ENCODE data around the gene CCL15. TPM values are rescaled to one million over a fixed set of nuclear protein-coding genes. Genes with fewer than 3 reads are reported as not detected.
A peak's percentile ranks its signal among the peaks of the same experiment; 100 is the strongest.
"Not testable (repeated sequence)": the region's sequence is repeated elsewhere in the genome, so short reads cannot be mapped to it uniquely, and the experiment has no call there.

CCL15 gene
- total RNA-seq, 1 donor from 2014 or later = not detected

DNA sequence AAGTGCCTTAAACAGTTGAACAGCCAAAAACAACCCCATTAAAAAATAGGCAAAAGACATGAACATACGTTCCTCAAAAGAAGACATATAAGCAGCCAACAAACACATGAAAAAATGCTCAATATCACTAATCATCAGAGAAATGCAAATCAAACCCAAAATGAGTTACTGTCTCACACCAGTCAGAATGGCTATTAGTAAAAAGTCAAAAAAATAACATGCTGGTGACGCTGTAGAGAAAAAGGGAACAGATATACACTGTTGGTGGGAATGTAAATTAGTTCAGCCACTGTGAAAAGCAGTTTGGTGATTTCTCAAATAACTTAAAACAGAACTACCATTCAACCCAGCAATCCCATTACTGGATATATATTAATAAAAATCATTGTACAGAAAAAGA lies 6.0 kb downstream of the CCL15 start:
- not testable (repeated sequence) for DNase-seq (ENCODE audit: low read depth in 2 of 2)

DNA sequence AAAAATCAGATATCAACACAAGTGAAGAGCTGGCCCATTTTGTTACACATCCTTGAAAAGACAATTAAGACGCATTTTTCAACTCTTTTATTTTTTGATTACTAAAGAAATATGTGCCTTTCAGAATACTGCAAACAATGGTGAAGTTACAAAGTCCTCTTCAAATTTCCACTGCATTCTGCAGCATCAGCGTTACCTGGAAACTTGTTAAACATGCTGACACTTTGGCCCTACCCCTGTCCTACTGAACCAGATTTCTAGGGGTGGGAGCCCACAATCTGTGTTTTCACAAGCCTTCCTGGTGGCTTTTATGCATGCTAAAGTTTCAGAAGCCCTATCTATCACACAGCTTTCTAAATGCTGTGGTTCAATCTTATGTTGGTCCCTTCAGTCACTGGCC lies 10.3 kb downstream of the CCL15 start:
- no peak for DNase-seq (ENCODE audit: low read depth in 2 of 2)

DNA sequence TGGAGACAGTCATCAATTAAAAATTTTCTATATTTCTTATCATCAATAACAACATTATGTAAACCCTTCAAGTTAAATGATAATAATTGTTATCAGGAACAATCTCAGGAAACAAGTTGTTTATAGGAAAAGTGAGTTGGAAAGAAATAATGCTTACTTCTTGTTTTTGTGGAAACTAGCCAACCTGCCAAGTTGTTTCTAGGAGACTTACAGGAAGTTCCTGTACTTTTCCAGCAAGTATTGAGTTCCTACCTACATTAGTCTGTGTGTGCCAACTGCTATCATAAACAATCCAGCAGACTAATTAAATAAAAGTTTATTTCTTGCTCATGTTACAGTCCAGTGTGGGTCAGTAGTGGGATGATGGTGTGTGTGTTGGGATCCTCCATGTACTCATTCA lies 13.2 kb downstream of the CCL15 start:
- peak in 1 of 2 donors; percentile 88 for DNase-seq (ENCODE audit: low read depth in 2 of 2)

DNA sequence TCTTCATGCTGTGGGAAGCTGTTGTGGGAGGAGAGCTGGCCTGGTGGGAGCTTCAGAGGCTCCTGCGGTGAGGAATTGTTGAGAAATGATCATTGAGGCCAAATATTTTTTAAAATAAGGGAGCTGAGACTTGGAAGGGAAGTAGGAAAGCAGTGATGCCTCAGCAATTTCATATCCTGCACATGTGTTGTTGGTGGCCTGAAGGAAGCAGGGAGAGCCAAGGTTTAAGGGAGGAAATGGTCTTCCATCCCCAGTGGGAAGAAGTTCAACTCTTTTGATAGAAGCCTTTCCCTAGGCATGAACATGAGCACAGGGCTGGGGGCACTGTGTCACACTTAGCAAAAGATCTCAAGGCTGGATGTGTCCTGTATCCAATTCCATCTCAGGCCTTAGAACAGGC lies 14.7 kb downstream of the CCL15 start, which contains the start of gene CCL14:
Gene CCL14, minus strand, starts transcription at position 87 of the 400 bp plus-strand sequence. Its CDS starts 80 bp downstream, at position 7.
- peak in 1 of 2 donors; percentile 56 for DNase-seq (ENCODE audit: low read depth in 2 of 2)

DNA sequence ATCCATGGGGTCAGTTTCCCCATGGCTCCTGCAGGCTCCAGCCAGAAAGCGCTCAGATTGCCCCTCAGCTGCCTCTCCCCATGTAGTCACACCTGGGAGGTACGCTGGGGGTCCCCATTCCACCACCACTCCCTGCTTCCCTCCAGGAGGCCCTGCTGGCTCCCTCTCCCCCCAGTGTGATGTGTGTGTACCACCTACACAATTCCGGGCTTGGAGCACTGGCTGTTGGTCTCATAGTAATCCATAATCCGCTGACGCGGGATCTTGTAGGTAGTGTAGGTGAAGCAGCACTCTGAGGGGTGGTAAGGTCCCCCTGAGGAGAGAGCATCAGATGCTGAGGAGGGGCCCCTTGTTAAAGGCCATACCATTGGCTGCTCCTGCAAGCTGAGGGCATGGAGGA lies 17.2 kb downstream of the CCL15 start:
- DNase-seq (ENCODE audit: low read depth in 2 of 2) = no peak

DNA sequence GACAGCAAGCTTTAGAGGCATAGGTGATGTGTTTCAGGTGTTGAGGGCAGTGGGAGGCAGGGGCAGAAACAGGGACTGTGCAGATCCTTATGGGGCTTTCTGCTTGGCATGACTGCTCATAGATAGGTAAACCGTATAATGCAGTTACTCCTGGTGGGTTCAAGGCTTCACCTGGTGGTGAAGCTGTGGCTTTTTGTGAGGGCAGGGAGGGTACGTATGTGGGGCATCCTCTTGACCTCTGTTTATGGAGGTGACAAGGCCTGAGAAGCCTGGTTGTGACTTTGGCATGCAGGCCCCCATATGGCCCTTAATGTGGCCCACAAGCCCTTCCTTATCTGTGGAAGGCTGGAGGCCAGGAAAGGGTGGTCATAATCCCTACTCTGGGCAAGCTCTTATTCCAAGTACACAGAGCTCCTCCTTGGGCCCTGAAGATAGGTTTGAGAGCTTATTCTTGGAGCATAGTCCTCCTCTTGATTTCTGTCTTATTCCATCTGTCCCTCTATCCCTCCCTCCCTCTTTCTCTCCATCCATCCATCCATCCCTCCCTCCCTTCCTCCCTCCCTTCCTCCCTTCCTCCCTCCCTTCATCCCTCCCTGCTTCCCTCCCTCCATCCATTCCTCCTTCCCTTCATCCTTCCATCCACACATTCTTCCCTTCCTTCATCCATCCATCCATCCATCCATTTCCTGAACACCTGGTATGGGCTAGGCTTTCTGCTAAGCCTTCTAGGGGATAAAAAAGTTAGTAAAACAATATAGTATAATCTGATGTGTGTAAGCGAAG lies 18.8 kb downstream of the CCL15 start:
- DNase-seq (ENCODE audit: low read depth in 2 of 2) = no peak

DNA sequence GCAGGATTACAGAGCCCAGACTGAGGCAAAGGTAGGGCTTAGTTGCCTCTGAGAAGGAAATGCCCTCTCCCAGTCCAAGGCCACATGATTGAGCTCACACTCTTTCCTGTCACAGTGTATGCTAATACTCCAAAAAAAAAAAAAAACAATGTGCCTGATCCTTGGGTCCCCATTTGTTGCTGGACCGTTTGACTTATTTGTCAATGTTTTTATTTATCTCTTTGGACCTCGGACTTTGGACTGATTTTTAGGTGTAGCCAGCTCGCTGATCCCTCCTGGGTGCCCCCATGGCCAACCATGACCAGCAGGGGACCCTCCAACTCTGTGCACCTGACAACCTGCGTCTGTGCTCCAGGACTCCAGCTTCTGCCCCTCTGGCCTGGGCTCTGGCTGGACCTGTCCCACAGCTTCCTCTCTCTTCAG lies 19.4 kb downstream of the CCL15 start:
- no peak for DNase-seq (ENCODE audit: low read depth in 2 of 2)

DNA sequence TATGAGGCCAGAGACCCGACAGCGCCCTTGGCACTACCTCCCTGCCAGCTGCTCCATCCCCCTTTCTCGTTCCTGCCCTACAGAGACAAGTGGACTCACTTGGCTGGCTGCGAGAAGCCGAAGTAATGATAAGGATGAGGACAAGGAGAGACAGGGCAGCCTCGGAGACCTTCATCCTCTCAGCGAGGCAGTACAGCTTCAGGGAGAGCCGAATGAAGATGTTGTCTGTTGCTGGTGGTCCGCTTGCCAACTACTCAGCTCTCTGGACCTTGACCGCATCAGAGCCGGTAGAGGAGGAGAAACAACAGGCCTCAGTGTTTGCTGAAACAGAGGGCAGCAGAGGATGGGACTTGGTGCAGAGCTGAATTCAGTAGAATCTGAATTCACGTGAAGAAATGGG lies 20.1 kb downstream of the CCL15 start, which contains the start of gene CCL16:
Gene CCL16, minus strand, starts transcription at position 252 of the 400 bp plus-strand sequence. Its CDS starts 77 bp downstream, at position 175.
- DNase-seq (ENCODE audit: low read depth in 2 of 2) = no peak

DNA sequence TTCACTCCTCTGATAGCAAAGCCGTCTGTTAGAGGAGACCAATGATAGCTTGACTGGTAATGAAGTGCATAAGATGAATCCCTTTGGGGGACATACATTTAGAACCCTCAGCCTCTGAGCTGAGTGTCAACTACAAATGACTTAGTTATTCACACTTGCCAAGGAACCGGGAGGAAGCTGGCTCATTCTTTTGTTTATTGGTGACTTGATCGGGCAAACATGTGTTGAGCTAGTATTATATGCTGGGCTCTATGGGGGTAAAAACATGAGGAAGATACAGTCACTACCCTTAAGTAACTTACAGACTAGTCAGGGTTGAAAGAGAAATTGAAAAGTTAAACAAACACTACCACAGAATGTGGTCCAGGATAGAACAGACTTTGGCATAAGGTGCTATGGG lies 23.0 kb downstream of the CCL15 start:
- peak in 1 of 2 donors; percentile 39 for DNase-seq (ENCODE audit: low read depth in 2 of 2)

DNA sequence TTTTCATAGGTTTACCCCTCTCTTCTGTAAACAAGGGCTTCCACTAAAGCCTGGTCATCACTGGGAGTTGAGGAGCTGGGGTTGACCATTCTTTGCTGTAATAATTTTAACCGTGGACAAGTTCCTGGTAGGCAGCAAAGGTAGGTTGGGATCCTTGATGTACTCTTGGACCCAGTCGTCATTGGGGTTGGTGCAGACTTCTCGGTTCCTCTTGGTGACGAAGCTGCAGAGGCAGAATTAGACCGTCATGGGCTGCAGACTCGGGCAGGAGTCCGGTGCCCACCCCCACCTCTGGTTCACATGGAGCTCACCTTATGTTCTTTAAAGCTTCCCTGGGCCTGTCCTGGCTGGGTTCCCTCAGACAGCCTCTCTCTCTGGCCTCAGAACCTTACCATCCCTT lies 23.8 kb downstream of the CCL15 start:
- no peak for DNase-seq (ENCODE audit: low read depth in 2 of 2)

DNA sequence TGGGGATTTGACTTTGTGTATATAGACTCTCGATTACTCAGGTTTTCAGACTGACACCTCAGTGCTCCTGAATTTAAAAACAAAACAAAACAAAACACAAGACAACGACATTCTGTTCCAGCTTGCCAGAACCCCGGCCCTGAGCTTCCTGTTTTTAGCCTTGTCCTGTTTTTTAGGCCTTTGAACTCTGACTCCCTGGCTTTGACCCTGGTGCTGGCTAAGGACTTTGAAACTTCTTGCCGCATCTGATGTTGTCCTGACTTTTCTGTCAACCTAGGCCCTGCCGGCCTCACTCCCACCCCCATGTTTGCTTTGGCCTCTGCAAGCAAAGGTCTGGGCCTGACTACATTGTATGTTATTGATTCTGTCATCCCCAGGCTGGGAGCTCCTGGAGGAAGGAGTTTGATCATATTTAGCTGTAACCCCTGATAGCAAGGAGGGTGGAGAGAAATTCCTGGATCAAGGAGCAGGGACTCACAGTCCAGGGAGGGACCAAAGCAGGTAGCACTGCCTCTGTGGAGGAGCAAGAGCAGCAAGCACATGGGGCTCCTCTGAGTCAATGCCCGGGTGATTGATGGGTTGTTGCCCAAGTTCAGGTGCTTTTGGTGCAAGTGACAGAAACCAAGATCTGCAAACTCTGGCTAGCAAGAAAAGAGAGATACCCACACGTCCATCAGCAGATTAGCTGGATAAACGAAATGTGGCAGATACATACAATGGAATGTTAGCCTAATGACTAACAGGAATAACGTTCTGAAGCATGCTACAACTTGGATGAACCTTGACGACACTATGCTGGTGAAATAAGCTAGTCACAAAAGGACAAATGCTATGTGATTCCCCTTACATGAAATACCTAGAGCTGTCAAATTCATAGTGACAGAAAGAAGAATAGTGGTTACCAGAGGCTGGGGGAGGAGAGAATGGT lies 27.8 kb downstream of the CCL15 start:
- DNase-seq (ENCODE audit: low read depth in 2 of 2) = peak in 1 of 2 donors; percentile 85

DNA sequence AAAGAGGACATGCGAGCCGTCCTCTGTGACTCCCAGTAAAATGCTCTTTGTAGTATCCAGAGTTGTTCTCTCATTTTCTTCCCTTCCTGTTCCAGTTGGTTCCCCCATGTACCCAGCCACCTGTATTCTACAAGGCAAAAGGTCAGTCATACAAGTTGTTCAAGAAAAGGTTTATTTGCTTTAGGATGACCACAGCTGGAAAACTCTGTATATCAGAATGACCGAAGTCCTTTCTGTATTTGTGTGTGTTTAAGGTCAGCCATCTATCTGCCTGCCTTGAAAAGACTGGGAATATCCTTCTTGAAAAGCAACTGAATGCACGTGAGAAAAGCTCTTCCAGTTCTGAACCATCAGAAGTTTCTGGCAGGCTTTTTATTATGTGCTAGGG lies 28.4 kb downstream of the CCL15 start:
- no peak for DNase-seq (ENCODE audit: low read depth in 2 of 2)

DNA sequence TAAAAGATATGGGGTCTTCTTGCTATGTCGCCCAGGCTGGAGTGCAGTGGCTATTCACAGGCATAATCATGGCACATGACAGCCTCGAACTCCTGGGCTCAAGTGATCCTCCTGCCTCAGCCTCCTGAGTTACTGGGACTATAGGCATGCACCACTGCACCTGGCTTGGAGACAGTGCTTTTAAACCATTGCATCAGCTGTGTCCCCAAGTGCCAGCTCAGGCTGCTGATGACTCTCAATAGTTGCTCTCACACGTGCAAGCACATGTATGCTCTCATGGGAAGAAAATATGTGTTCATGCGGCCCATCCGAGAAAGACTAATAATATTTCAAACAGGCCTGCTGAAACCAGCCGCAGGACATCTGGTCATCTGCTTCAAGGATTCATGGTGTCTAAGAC lies 28.8 kb downstream of the CCL15 start:
- no peak for DNase-seq (ENCODE audit: low read depth in 2 of 2)

DNA sequence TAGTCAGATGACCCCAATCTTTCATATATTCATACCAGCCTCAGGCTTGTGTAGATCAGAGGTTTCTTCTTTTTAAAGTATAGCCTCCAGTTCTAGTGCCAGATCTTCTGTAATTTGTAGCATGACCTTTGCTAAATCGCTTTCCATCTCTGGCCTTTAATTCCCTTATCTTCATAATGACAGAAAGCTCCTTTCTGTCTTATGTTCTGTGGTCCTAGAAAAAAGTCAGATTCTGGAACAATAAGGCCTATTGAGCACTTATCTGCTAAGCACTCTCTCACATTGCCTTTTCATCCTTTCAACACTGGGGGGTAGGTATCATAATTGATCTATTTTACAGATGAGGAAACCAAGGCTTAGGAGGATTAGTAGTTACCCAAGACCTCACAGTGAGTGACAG lies 29.3 kb downstream of the CCL15 start:
- DNase-seq (ENCODE audit: low read depth in 2 of 2) = no peak

DNA sequence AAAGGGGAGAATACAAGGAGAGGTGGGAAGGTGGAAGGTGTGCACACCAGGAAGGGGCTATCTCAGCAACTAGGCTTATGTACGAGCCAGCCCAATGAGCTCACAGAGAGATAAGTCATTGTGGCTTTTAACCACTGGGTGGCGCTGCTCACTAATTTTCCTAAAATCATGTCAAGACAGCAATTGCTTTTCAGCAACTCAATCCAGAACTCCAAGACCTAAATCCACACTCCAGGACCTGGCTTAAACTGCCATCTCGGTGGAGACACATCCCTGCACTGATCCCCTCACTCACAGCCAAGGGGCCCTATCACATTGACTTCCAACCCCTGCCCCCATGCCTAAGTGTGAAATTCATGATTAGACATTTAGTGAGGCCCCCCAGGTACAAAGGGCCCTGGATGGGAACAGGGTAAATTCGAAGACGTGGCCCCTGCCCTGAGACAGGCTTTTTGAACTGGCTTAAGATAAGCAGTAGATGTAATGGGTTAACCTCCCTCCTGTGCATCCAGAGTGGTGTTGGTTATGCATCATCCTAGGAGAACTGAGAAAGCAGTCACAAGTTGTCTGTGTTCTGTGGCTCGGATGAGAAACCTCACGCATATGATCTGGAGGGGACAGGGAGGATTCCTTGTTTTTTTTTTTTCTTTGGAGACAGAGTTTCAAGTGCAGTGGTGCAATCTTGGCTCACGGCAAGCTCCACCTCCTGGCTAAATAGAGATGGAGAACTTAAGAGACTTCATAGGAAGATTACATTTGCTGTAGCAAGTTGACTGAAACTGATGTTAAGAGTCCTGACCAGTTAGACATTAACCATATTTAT lies 31.6 kb downstream of the CCL15 start:
- DNase-seq (ENCODE audit: low read depth in 2 of 2) = peak; percentile 68 to 84

DNA sequence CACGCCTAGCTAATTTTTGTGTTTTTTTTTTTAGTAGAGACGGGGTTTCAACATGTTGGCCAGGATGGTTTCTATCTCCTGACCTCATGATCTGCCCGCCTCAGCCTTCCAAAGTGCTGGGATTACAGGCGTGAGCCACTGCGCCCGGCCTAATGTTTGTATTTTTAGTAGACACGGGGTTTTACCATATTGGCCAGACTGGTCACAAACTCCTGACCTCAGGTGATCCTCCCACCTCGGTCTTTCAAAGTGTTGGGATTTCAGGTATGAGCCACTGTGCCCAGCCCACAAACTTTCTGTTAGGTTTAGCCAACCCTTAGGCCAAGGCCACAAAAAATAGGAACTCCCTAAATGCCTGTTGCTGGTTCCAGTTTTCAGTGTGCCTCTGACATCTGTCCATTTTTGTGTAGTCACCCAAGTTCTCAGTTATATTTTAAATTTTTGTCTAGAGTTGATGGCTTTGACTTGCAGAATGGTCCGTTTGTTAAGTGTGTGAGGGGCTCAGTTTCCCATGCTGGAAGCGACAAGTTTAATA lies 32.8 kb downstream of the CCL15 start:
- DNase-seq (ENCODE audit: low read depth in 2 of 2) = no peak

DNA sequence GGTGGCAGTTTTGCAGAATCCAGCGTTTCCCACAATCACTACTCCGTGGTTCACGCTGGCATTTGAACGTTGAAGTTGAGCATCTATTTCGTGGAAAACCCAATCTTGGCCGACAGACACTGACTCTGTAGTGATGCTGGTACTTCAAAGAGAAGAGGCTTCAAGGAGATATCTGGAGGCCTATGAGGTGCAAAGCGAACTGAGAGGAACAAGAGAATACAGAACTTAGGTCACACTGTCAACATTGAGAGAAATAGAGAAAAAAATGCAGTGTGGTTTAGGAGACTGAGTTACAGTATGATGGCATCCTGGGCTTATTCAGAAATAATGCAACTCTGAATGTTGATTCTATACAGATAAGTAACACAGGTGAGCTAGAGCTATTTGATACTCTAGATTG lies 36.1 kb downstream of the CCL15 start:
- no peak for DNase-seq (ENCODE audit: low read depth in 2 of 2)

DNA sequence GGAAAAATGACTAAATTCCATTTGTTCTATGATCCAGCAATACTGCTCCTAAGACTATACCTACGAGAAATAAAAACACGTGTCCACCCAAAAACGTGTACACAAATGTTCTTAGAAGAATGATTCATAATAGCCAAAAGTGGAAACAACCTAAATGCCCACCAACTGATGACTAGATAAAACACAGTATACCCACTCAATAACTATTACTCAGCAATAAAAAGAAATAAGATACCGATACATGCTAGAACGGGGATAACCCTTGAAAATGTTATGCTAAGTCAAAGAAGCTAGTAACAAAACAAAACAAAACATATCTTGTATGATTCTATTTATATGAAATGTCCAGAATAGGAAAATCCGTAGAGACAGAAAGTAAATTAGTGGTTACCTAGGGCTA lies 37.7 kb downstream of the CCL15 start:
- DNase-seq (ENCODE audit: low read depth in 2 of 2) = no peak

DNA sequence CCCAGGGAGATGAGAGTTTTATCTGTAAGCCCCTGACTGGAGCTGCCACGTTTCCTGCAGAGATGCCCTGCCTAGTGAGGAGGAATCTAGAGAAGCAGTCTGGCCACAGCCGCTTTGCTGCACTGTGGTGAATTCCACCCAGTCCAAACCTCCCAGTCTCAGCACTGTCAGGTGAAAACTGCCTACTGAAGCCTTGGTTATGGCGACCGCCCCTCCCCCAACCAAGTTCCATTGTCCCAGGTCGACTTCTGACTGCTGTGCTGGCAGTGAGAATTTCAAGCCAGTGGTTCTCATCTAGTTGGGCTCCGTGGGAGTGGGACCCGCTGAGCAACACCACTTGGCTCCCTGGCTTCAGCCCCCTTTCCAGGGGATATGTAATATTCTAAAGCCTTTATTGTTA lies 47.6 kb downstream of the CCL15 start:
- no peak for DNase-seq (ENCODE audit: low read depth in 2 of 2)

DNA sequence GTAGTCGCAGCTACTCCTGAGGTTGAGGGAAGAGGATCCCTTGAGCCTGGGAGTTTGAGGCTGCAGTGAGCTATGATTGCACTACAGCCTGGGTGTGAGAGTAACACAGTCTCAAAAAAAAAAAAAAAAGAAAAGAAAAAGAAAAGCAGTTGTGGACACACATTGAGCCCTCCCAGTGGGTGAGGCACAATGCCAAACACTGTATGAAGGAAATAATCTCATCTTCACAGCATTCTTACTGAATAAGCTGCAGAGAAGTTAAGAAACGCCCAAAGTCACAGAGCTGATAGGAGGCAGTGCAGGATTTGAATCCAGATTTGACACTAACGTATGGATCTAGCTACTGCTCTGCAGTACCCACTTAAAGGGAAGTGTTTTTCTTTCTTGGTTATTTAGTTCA lies 52.0 kb downstream of the CCL15 start:
- DNase-seq (ENCODE audit: low read depth in 2 of 2) = no peak

DNA sequence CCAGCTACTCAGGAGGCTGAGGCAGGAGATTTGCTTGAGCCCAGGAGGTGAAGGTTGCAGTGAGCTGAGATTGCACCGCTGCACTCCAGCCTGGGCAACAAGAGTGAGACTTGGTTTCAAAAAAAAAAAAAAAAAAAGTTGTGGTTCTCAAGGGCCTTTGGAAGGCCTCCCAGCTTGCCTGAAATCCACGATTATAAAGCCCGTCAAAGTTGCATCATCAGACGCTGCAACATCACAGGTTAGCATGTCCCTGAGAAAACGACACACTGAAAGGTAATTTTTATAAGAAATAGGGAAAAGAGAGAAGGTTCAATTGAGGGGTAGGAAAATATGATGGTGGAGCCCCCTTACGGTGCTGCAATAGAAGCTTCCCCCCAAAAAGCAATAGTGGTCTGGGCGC lies 53.3 kb downstream of the CCL15 start:
- no peak for DNase-seq (ENCODE audit: low read depth in 2 of 2)
